Measurements from ENCODE around the gene ZNF24. TPM values are rescaled to one million over a fixed set of nuclear protein-coding genes. Genes with fewer than 3 reads are reported as not detected.

Gene ZNF24
- total and polyA plus RNA-seq, 4 donors: 14.3 to 67.9 (median 31.7) TPM

- Histone ChIP-seq H3K4me1 (ENCODE audit: control insufficient read depth in 5 of 5, insufficient read depth in 5 of 5, low read length in 5 of 5) (peaks cover 0 to 6% (median 0%) of the 10 kb centered on the region in 5 donors), H3K27ac (ENCODE audit: low read depth in 1 of 2, low read length in 1 of 2) (no peak overlapping the region), H3K4me3 (no peak overlapping the region), H3K27me3 (ENCODE audit: control insufficient read depth in 3 of 3, insufficient read depth in 3 of 3, low read length in 2 of 3) (no peaks in the 10 kb centered on the region), H3K9me3 (ENCODE audit: control insufficient read depth in 4 of 4, insufficient read depth in 3 of 4, low read length in 3 of 4) (no peaks in the 10 kb centered on the region), H3K36me3 (ENCODE audit: control insufficient read depth in 4 of 4, insufficient read depth in 4 of 4, low read length in 4 of 4) (peaks cover 18 to 45% (median 33%) of the 10 kb centered on the region in 4 donors), H3K9ac (ENCODE audit: insufficient read depth in 1 of 2, low read length in 2 of 2) (no peak overlapping the region)
- WGBS, 2 donors: 95 to 96% methylated on average over 1 of the region's 1 CpG
- no peak for TF ChIP-seq CTCF (IDR thresholded peaks at IDR 0.05; ENCODE audit: control extremely low read depth, extremely low read depth)
- ATAC-seq (ENCODE audit: insufficient read depth, low FRiP score): no peak
- DNase-seq: no peak
Observed at GRCh38 chr18:35334212-35334611, 10.0 kb downstream of the ZNF24 start.

GRCh38 chr18:35331367-35332087 lies 12.7 kb downstream of the ZNF24 start:
- TF ChIP-seq CTCF (IDR thresholded peaks at IDR 0.05; ENCODE audit: control extremely low read depth, extremely low read depth): no peak
- Histone ChIP-seq H3K36me3 (ENCODE audit: control insufficient read depth in 4 of 4, insufficient read depth in 4 of 4, low read length in 4 of 4) (peaks cover 10 to 29% (median 19%) of the 10 kb centered on the region in 4 donors), H3K27me3 (ENCODE audit: control insufficient read depth in 3 of 3, insufficient read depth in 3 of 3, low read length in 2 of 3) (no peaks in the 10 kb centered on the region), H3K4me1 (ENCODE audit: control insufficient read depth in 5 of 5, insufficient read depth in 5 of 5, low read length in 5 of 5) (peaks cover 0 to 6% (median 0%) of the 10 kb centered on the region in 5 donors), H3K27ac (ENCODE audit: low read depth in 1 of 2, low read length in 1 of 2) (no peak overlapping the region), H3K9me3 (ENCODE audit: control insufficient read depth in 4 of 4, insufficient read depth in 3 of 4, low read length in 3 of 4) (peaks cover 0 to 2% (median 0%) of the 10 kb centered on the region in 4 donors), H3K4me3 (no peak overlapping the region), H3K9ac (ENCODE audit: insufficient read depth in 1 of 2, low read length in 2 of 2) (no peak overlapping the region)
- ATAC-seq (ENCODE audit: insufficient read depth, low FRiP score) (no peak), DNase-seq (peak in 1 of 3 donors; percentile 18)
- WGBS, 2 donors: 76 to 88% methylated on average over 4 of the region's 4 CpGs

GRCh38 chr18:35328868-35329267 lies 15.4 kb downstream of the ZNF24 start:
- H3K27me3 ChIP-seq (ENCODE audit: control insufficient read depth in 3 of 3, insufficient read depth in 3 of 3, low read length in 2 of 3): no peaks in the 10 kb centered on the region
- peaks cover 0 to 2% (median 0%) of the 10 kb centered on the region in 4 donors for H3K9me3 ChIP-seq (ENCODE audit: control insufficient read depth in 4 of 4, insufficient read depth in 3 of 4, low read length in 3 of 4)
- peaks cover 2 to 8% (median 6%) of the 10 kb centered on the region in 4 donors for H3K36me3 ChIP-seq (ENCODE audit: control insufficient read depth in 4 of 4, insufficient read depth in 4 of 4, low read length in 4 of 4)
- no peak overlapping the region for H3K27ac ChIP-seq (ENCODE audit: low read depth in 1 of 2, low read length in 1 of 2)
- peaks cover 0 to 3% (median 0%) of the 10 kb centered on the region in 5 donors for H3K4me1 ChIP-seq (ENCODE audit: control insufficient read depth in 5 of 5, insufficient read depth in 5 of 5, low read length in 5 of 5)
- no peak for TF ChIP-seq CTCF (IDR thresholded peaks at IDR 0.05; ENCODE audit: control extremely low read depth, extremely low read depth)
- no peak overlapping the region for H3K4me3 ChIP-seq
- no peak for ATAC-seq (ENCODE audit: insufficient read depth, low FRiP score)
- no peak overlapping the region for H3K9ac ChIP-seq (ENCODE audit: insufficient read depth in 1 of 2, low read length in 2 of 2)
- no peak for DNase-seq

Measured in lung (tissue), 12 donors.